ENCODE results near the gene FADS2. TPM values are rescaled to one million over a fixed set of nuclear protein-coding genes. Genes with fewer than 3 reads are reported as not detected.

The FADS2 gene
- total and polyA plus RNA-seq, 9 of the 15 experiments (the other 6 are each of a cell fraction or from before 2014, with no cell fraction given): 2.9 to 42.8 (median 16.2) TPM

DNA sequence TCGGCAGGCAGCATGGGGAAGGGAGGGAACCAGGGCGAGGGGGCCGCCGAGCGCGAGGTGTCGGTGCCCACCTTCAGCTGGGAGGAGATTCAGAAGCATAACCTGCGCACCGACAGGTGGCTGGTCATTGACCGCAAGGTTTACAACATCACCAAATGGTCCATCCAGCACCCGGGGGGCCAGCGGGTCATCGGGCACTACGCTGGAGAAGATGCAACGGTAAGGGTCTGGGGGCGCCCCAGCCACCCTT lies 204 bp downstream of the FADS2 start:
- Histone ChIP-seq H3K27ac (ENCODE audit: extremely low read depth, low read depth, low read length) (no peak overlapping the region), H3K36me3 (ENCODE audit: control insufficient read depth, insufficient read depth, low read length) (peaks cover 1% of the 10 kb centered on the region; the same call in 2 of the 3 replicates), H3K9me3 (replicated peaks; ENCODE audit: control insufficient read depth, insufficient read depth, low read depth, low read length) (no peaks in the 10 kb centered on the region), H3K9ac (ENCODE audit: insufficient read depth in 1 of 2, low read depth in 2 of 2, low read length in 2 of 2) (no peak overlapping the region), H3K27me3 (ENCODE audit: control insufficient read depth in 2 of 2, insufficient read depth in 2 of 2, low read length in 2 of 2) (no peaks in the 10 kb centered on the region), H3K79me2 (ENCODE audit: control insufficient read depth, insufficient read depth, low read length) (peaks cover 3% of the 10 kb centered on the region; the same call in 1 of the 3 replicates), H4K20me1 (replicated peaks; ENCODE audit: control insufficient read depth, insufficient read depth, low read length) (no peaks in the 10 kb centered on the region), H2AFZ (ENCODE audit: low read depth, low read length) (no peak overlapping the region), H3K4me1 (replicated peaks in 1 of 2; ENCODE audit: control insufficient read depth in 2 of 2, insufficient read depth in 2 of 2, low read length in 2 of 2) (peaks cover 2 to 27% of the 10 kb centered on the region in 2 experiments), H3K9me1 (ENCODE audit: control insufficient read depth, insufficient read depth, low read length) (no peaks in the 10 kb centered on the region), H3K4me2 (ENCODE audit: insufficient read depth, low read length) (no peak overlapping the region), H3K4me3 (no peak overlapping the region)
- TF ChIP-seq, protein P1, sequence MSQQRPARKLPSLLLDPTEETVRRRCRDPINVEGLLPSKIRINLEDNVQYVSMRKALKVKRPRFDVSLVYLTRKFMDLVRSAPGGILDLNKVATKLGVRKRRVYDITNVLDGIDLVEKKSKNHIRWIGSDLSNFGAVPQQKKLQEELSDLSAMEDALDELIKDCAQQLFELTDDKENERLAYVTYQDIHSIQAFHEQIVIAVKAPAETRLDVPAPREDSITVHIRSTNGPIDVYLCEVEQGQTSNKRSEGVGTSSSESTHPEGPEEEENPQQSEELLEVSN (IDR thresholded peaks at IDR 0.05; ENCODE audit: borderline replicate concordance in 1 of 2, extremely low read depth in 1 of 2, insufficient read depth in 1 of 2, insufficient read length in 1 of 2, low read depth in 1 of 2, low read length in 1 of 2, poor library complexity in 1 of 2, severe bottlenecking in 1 of 2): no peak
- TF ChIP-seq ARID1B (IDR thresholded peaks at IDR 0.05): no peak
- no peak for TF ChIP-seq CTBP1 (IDR thresholded peaks at IDR 0.05; ENCODE audit: borderline replicate concordance)
- no peak for TF ChIP-seq SRSF3 (IDR thresholded peaks at IDR 0.05; ENCODE audit: insufficient read depth, low read length)
- TF ChIP-seq LEF1 (IDR thresholded peaks at IDR 0.05): no peak
- TF ChIP-seq HOXB6 (CRISPR knock-in tag; IDR thresholded peaks at IDR 0.05; ENCODE audit: borderline replicate concordance): no peak
- WGBS (ENCODE audit: insufficient coverage, low coverage, missing lambda C conversion rate): 97% methylated on average over 14 of the region's 16 CpGs
- DNase-seq (ENCODE audit: extremely low read depth in 1 of 4, low spot score in 3 of 4) (no peak), ATAC-seq (no peak), FAIRE-seq (no peak)
- in situ Hi-C loops (cut with MboI): no loop called here
- intact Hi-C loops (cut with micrococcal nuclease): no loop called here
- ChIA-PET CTCF (ENCODE audit: low intra/inter-chr PET ratio) (no interaction called here), POLR2A (no interaction called here)
- no TSS peak for BruUV-seq (replicated peaks)
